Measurements from ENCODE around the gene RIPOR3.

- TF ChIP-seq CTCF (IDR thresholded peaks at IDR 0.05), result no peak
- TF ChIP-seq TAF1 (IDR thresholded peaks at IDR 0.05; ENCODE audit: borderline replicate concordance, low read depth, low read length), result no peak
Observed at GRCh38 chr20:50648651-50649050, 42.7 kb downstream of the RIPOR3 start.

Data from SK-N-SH (cell line).